ENCODE measurements around the gene ZCCHC8. TPM values are rescaled to one million over a fixed set of nuclear protein-coding genes. Genes with fewer than 3 reads are reported as not detected.

The ZCCHC8 gene
- total RNA-seq, 3 donors from 2014 or later: 16.8 to 42.0 (median 30.8) TPM

GRCh38 chr12:122526683-122527477 is 26.1 kb upstream of the ZCCHC8 start, which contains the start of the genes KNTC1 and RSRC2:
KNTC1 (plus strand) TSS chr12:122527249; CDS start chr12:122530064, 2,815 bp downstream.
RSRC2 (minus strand) TSS chr12:122526936; CDS start chr12:122526853, 83 bp downstream.
- H3K36me3 ChIP-seq: no peaks in the 10 kb centered on the region
- H3K27ac ChIP-seq: peak within 1 kb of the TSS; percentile 98 to 99
- H3K27me3 ChIP-seq: no peaks in the 10 kb centered on the region
- peaks cover 11 to 30% of the 10 kb centered on the region in 2 donors for H3K4me1 ChIP-seq
- intact Hi-C loops (cut with DNase I; ENCODE audit: low total_unique reads): no loop called here
- TF ChIP-seq CTCF (IDR thresholded peaks at IDR 0.05) (no peak), POLR2A (IDR thresholded peaks at IDR 0.05) (peak; percentile 98), POLR2AphosphoS5 (IDR thresholded peaks at IDR 0.05) (peak; percentile 97 to 99 (median 99))
- no peaks in the 10 kb centered on the region for H3K9me3 ChIP-seq
- H3K4me3 ChIP-seq: peak within 1 kb of the TSS; percentile 60 to 87 (median 66)
- peak; percentile 96 to 99 for DNase-seq (ENCODE audit: low spot score in 2 of 2)

DNA sequence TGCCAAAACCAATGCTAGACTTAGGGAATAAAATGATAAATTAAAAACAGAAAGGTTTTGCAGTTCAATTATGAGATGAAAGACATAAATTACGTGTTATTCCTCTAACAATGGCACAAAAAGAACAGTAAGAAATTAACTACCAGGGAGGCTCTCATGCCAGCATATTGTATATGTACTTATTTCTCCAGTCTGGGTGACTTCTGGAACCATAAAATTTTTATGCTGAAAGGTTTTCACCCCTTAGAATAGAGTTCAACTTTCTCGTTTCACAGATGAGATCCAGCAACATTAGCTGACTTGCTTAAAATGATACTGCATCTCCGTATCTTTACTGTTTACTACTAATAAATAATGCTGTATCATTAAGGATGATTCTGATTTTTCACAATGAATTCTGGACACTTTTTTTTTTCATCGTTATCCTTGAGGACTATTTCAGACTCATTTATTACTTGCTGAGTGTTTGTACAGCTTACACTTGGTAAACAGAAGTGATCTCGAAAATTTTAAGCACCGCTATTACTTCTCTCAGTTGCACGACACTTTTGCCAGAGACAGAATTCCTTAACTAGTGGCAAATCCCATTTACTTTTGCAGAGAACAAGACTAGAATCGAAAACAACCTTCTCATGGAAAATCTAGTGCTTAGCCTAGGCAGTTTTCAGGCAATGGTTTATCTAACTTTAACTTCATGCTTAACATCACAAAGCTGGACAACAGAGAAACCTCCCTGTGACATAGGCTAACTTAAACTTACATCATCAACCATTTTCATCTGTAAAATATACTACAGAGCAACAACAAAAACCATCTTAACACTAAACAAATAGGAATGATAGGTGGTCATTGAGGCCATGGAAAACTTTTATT is 23.4 kb upstream of the ZCCHC8 start:
- no peak for DNase-seq (ENCODE audit: low spot score in 2 of 2)
- peak overlapping the region in 1 of 2 donors; percentile 71 for H3K27ac ChIP-seq
- TF ChIP-seq CTCF (IDR thresholded peaks at IDR 0.05) (no peak), POLR2AphosphoS5 (IDR thresholded peaks at IDR 0.05) (no peak), POLR2A (IDR thresholded peaks at IDR 0.05) (no peak)
- intact Hi-C loops (cut with DNase I; ENCODE audit: low total_unique reads): no loop called here
- H3K36me3 ChIP-seq: no peaks in the 10 kb centered on the region
- H3K27me3 ChIP-seq: no peaks in the 10 kb centered on the region
- H3K9me3 ChIP-seq: no peaks in the 10 kb centered on the region
- peak overlapping the region; percentile 42 to 87 (median 50) for H3K4me3 ChIP-seq
- peaks cover 11 to 30% of the 10 kb centered on the region in 2 donors for H3K4me1 ChIP-seq

GRCh38 chr12:122523280-122523679 is 22.5 kb upstream of the ZCCHC8 start:
- Histone ChIP-seq H3K4me3 (peak overlapping the region in 2 of 3 donors; percentile 50 to 87), H3K27me3 (no peaks in the 10 kb centered on the region), H3K9me3 (no peaks in the 10 kb centered on the region), H3K27ac (peak overlapping the region in 1 of 2 donors; percentile 71), H3K4me1 (peaks cover 11 to 30% of the 10 kb centered on the region in 2 donors), H3K36me3 (no peaks in the 10 kb centered on the region)
- DNase-seq (ENCODE audit: low spot score in 2 of 2): no peak
- intact Hi-C loops (cut with DNase I; ENCODE audit: low total_unique reads): no loop called here
- no peak for TF ChIP-seq CTCF (IDR thresholded peaks at IDR 0.05)
- TF ChIP-seq POLR2AphosphoS5 (IDR thresholded peaks at IDR 0.05): no peak
- no peak for TF ChIP-seq POLR2A (IDR thresholded peaks at IDR 0.05)

DNA sequence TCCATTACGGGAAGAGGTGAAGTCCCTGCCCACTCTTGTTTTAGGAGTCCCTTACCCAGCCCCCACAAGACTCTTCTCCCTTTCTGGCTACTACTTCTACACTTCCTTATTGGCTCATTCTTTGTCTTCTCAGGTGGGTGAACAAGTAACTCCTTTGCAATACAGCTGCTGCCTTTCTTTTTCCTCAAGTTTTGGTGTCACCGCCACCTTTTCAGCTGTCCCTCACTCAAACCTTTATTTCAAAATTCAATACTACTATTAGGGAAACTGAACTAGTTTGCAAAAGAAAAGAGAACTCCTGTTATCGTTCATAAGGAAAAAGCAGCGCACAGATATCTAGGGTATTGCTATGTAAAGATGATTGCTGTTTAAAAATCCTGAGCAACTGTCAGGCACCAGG is 19.9 kb upstream of the ZCCHC8 start:
- no peaks in the 10 kb centered on the region for H3K27me3 ChIP-seq
- TF ChIP-seq POLR2AphosphoS5 (IDR thresholded peaks at IDR 0.05): no peak
- no peak for TF ChIP-seq POLR2A (IDR thresholded peaks at IDR 0.05)
- TF ChIP-seq CTCF (IDR thresholded peaks at IDR 0.05): no peak
- H3K27ac ChIP-seq: no peak overlapping the region
- H3K36me3 ChIP-seq: no peaks in the 10 kb centered on the region
- peaks cover 8 to 24% of the 10 kb centered on the region in 2 donors for H3K4me1 ChIP-seq
- H3K4me3 ChIP-seq: no peak overlapping the region
- intact Hi-C loops (cut with DNase I; ENCODE audit: low total_unique reads): no loop called here
- H3K9me3 ChIP-seq: no peaks in the 10 kb centered on the region
- no peak for DNase-seq (ENCODE audit: low spot score in 2 of 2)
